Stimulated activated naive B cell treated with anti-CD40 and anti-IgM and Interleukin-4, amounts not matched to agents 10 μg/mL and 1 μg/mL and 100 μg/mL, for 72 hours (primary cell): Measurements from ENCODE around the gene FOXI1.
"Not testable (repeated sequence)": the region's sequence is repeated elsewhere in the genome, so short reads cannot be mapped to it uniquely, and the experiment has no call there.

Experiments used
- ATAC-seq, 2 donors: fragments of 150-1000 bp; cut with Tn5 transposase; replicated peaks; 2 replicates each; pipeline ENCODE4 v1.10.0; 2021; ENCODE audit warnings: moderate library complexity in 1 of 2
- DNase-seq: peaks from one replicate; pipeline ENCODE4 v3.0.0; 2021
- H3K27ac Mint-ChIP-seq: one replicate; pipeline ENCODE4 v1.8.0; 2022; ENCODE audit warnings: mild to moderate bottlenecking, mixed read lengths
- H3K27me3 Mint-ChIP-seq, 2 donors: one replicate each; pipeline ENCODE4 v1.8.0; 2022; ENCODE audit warnings: mixed read lengths in 2 of 2
- H3K36me3 Mint-ChIP-seq, 2 donors: one replicate each; pipeline ENCODE4 v1.8.0; 2022; ENCODE audit warnings: mixed read lengths in 2 of 2, mild to moderate bottlenecking in 1 of 2
- H3K4me1 Mint-ChIP-seq, 2 donors: one replicate each; pipeline ENCODE4 v1.8.0; 2022; ENCODE audit warnings: mixed read lengths in 2 of 2, mild to moderate bottlenecking in 1 of 2
- H3K4me3 Mint-ChIP-seq, 2 donors: one replicate each; pipeline ENCODE4 v1.8.0; 2022; ENCODE audit warnings: mild to moderate bottlenecking in 2 of 2, mixed read lengths in 2 of 2, moderate library complexity in 1 of 2
- H3K9me3 Mint-ChIP-seq, 2 donors: one replicate each; pipeline ENCODE4 v1.8.0; 2022; ENCODE audit warnings: mixed read lengths in 2 of 2, mild to moderate bottlenecking in 1 of 2

FOXI1 gene

GRCh38 chr5:170078458-170078857 is 27.2 kb upstream of the FOXI1 start:
- Mint-ChIP-seq H3K27me3 (no peaks in the 10 kb centered on the region), H3K4me3 (no peak overlapping the region), H3K9me3 (no peaks in the 10 kb centered on the region), H3K36me3 (peaks cover 74 to 79% of the 10 kb centered on the region in 2 donors), H3K27ac (no peak overlapping the region), H3K4me1 (no peaks in the 10 kb centered on the region)
- ATAC-seq (no peak), DNase-seq (no peak)

GRCh38 chr5:170078931-170079330 is 26.8 kb upstream of the FOXI1 start:
- Mint-ChIP-seq H3K4me3 (no peak overlapping the region), H3K4me1 (no peaks in the 10 kb centered on the region), H3K9me3 (no peaks in the 10 kb centered on the region), H3K27ac (peak overlapping the region; percentile 32), H3K36me3 (peaks cover 77 to 83% of the 10 kb centered on the region in 2 donors), H3K27me3 (no peaks in the 10 kb centered on the region)
- DNase-seq (no peak), ATAC-seq (no peak)

DNA sequence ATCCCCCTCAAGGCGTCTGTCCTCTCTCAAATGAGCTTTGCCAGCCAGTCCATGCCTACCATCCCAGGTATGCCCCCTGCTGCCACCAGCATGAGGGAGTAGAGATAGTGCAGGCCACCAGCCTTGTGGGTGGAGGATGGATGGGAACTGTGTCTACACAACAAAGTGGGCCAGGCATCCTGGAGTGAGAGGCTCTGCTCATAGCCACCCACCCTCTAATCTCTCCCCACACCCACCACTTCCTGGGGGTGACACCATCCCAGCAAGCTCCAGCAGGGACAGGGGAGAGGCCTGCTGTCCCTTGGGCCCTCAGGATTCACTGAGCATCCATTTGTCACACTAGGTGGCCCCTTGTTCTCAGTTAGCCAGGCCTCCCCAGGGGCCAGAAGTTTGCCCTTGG is 25.5 kb upstream of the FOXI1 start:
- H3K9me3 Mint-ChIP-seq = no peaks in the 10 kb centered on the region
- H3K4me3 Mint-ChIP-seq = no peak overlapping the region
- DNase-seq (no peak), ATAC-seq (no peak)
- H3K27ac Mint-ChIP-seq = no peak overlapping the region
- peaks cover 79 to 82% of the 10 kb centered on the region in 2 donors for H3K36me3 Mint-ChIP-seq
- no peaks in the 10 kb centered on the region for H3K4me1 Mint-ChIP-seq
- no peaks in the 10 kb centered on the region for H3K27me3 Mint-ChIP-seq

- no peak overlapping the region for H3K4me3 Mint-ChIP-seq
- no peaks in the 10 kb centered on the region for H3K9me3 Mint-ChIP-seq
- peaks cover 79 to 82% of the 10 kb centered on the region in 2 donors for H3K36me3 Mint-ChIP-seq
- H3K4me1 Mint-ChIP-seq = no peaks in the 10 kb centered on the region
- DNase-seq (no peak), ATAC-seq (no peak)
- no peak overlapping the region for H3K27ac Mint-ChIP-seq
- no peaks in the 10 kb centered on the region for H3K27me3 Mint-ChIP-seq
These were observed 24.8 kb upstream of the FOXI1 start for GRCh38 chr5:170080786-170081445.

GRCh38 chr5:170081616-170082015 is 24.1 kb upstream of the FOXI1 start:
- Mint-ChIP-seq H3K4me3 (no peak overlapping the region), H3K9me3 (no peaks in the 10 kb centered on the region), H3K27me3 (no peaks in the 10 kb centered on the region), H3K36me3 (peaks cover 79 to 85% of the 10 kb centered on the region in 2 donors), H3K4me1 (no peaks in the 10 kb centered on the region), H3K27ac (no peak overlapping the region)
- DNase-seq (no peak), ATAC-seq (no peak)

GRCh38 chr5:170082701-170083100 is 23.0 kb upstream of the FOXI1 start:
- Mint-ChIP-seq H3K36me3 (peaks cover 84 to 89% of the 10 kb centered on the region in 2 donors), H3K27ac (no peak overlapping the region), H3K4me1 (no peaks in the 10 kb centered on the region), H3K27me3 (no peaks in the 10 kb centered on the region), H3K4me3 (no peak overlapping the region), H3K9me3 (no peaks in the 10 kb centered on the region)
- no peak for ATAC-seq
- DNase-seq = no peak

DNA sequence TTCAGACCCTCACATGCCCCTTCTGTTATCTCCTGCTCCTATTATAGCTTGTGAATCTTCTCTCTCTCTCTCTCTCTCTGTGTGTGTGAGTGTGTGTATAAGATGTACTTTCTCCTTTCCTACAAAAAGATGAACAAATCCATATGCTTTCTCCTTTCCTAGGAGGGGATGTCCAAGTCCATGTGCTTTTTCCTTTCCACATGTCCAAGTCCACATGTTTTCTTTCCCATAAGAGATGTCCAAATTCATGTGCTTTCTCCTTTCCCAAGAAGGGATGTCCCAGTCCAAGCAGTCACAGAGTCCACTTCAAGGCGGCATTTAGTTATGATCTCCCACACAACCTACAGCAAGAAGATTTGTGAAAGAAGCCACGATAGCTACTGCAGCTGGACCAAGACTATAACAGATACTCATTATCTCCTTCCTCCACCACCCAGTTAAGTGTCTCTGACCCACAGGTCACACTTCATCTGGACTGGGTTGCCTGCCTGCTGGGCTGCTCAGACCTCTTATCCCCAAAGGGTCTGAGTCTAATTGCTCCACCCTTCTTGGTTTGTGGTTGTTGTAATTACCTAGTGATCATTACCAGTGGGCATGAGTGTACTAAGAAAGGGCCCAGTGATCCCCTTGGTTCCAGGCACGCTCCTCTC is 18.4 kb upstream of the FOXI1 start:
- Mint-ChIP-seq H3K27me3 (no peaks in the 10 kb centered on the region), H3K27ac (no peak overlapping the region), H3K4me3 (no peak overlapping the region), H3K9me3 (peaks cover 0 to 1% of the 10 kb centered on the region in 2 donors), H3K4me1 (no peaks in the 10 kb centered on the region), H3K36me3 (peaks cover 48 to 53% of the 10 kb centered on the region in 2 donors)
- ATAC-seq (no peak), DNase-seq (no peak)

- peaks cover 1 to 4% of the 10 kb centered on the region in 2 donors for H3K36me3 Mint-ChIP-seq
- no peak overlapping the region for H3K27ac Mint-ChIP-seq
- H3K9me3 Mint-ChIP-seq = peaks cover 0 to 1% of the 10 kb centered on the region in 2 donors
- ATAC-seq = no peak
- DNase-seq = no peak
- no peaks in the 10 kb centered on the region for H3K4me1 Mint-ChIP-seq
- H3K27me3 Mint-ChIP-seq = peaks cover 1% of the 10 kb centered on the region in 2 donors
- no peak overlapping the region for H3K4me3 Mint-ChIP-seq
These were observed 13.1 kb upstream of the FOXI1 start for GRCh38 chr5:170092455-170093101.

DNA sequence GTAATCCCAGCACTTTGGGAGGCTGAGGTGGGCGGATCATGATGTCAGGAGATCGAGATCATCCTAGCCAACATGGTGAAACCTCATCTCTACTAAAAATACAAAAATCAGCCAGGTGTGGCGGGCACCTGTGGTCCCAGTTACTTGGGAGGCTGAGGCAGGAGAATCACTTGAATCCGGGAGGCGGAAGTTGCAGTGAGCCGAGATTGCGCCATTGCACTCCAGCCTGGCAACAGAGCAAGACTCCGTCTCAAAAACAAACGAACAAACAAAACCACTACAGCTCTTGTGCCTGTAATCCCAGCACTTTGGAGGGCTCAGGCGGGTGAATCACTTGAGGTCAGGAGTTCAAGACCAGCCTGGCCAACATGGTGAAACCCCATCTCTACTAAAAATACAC is 11.4 kb upstream of the FOXI1 start:
- H3K36me3 Mint-ChIP-seq, H3K27ac Mint-ChIP-seq, H3K4me3 Mint-ChIP-seq, DNase-seq, H3K4me1 Mint-ChIP-seq, ATAC-seq, H3K9me3 Mint-ChIP-seq: not testable (repeated sequence)
- H3K27me3 Mint-ChIP-seq = peaks cover 6 to 19% of the 10 kb centered on the region in 2 donors

- H3K27ac Mint-ChIP-seq = no peak overlapping the region
- peaks cover 4 to 7% of the 10 kb centered on the region in 2 donors for H3K4me1 Mint-ChIP-seq
- DNase-seq (no peak), ATAC-seq (no peak)
- peaks cover 0 to 1% of the 10 kb centered on the region in 2 donors for H3K9me3 Mint-ChIP-seq
- peaks cover 0 to 2% of the 10 kb centered on the region in 2 donors for H3K36me3 Mint-ChIP-seq
- no peak overlapping the region for H3K4me3 Mint-ChIP-seq
- peaks cover 12 to 28% of the 10 kb centered on the region in 2 donors for H3K27me3 Mint-ChIP-seq
These were observed 10.1 kb upstream of the FOXI1 start for GRCh38 chr5:170095646-170096045.

DNA sequence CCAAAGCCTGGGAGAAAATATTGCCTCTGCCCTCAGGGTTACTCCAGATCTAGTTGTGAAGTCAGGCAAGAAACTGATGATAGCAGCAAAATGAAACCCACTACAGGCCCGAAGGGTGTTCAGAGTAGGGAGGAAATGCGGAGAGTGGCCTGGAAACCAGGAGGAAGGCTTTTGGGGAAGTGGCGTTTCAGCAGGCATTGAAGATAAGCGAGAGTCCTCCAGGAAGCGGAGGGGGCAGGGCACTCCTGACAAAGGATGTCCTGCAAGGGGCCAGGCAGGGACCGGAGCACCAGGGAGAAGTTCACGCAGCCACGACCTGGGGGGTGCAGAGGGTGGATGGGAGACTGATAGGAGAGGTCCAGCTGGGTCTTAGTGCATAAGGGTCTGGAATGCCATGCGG is 7.8 kb upstream of the FOXI1 start:
- Mint-ChIP-seq H3K27ac (no peak overlapping the region), H3K9me3 (no peaks in the 10 kb centered on the region), H3K4me3 (no peak overlapping the region), H3K36me3 (peaks cover 0 to 2% of the 10 kb centered on the region in 2 donors), H3K4me1 (peaks cover 4 to 7% of the 10 kb centered on the region in 2 donors), H3K27me3 (peaks cover 12 to 29% of the 10 kb centered on the region in 2 donors)
- ATAC-seq (no peak), DNase-seq (no peak)

DNA sequence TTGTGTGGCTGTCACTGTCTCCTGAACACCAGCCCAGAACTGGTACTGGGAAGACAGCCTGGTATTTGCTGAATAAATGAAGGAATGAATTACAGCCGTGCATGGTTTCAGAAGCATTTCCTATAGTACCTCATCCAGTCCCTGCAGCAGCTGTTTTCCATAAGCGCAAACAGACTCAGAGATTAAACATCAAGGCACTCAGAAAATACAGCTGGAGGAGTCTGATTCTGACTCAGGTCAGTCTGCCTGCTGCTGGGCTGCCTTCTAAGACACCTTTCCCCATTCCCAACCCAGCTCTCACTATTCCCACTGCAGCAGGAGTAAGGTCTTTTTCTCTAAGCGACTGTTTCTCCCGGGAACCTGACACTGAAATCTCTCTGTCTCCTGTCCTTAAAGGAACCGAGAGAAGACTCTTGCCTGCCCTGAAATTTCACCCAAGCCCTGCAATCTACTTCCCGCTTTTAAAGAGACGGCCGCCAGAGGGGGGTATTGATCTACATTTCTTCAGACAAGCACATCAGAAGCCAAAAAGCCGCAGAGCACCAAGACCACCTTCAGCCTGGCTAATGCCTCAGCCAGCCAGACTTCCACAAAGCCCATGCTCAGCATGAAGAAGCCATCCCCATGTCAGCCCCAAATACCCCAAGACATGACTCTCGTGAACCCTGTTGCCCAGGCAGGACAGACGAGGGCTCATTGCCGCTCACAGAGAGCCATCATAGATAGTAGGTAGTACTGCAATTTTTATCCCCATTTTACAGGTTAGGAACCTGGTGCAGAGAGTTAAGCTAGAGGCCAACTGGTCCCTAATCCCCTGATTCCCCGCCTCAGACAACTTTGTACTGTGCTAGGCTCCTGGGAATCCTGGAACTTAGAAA is 5.4 kb upstream of the FOXI1 start:
- H3K4me1 Mint-ChIP-seq = peaks cover 4 to 7% of the 10 kb centered on the region in 2 donors
- ATAC-seq (peak; percentile 76 to 79), DNase-seq (peak; percentile 43)
- H3K27ac Mint-ChIP-seq = no peak overlapping the region
- H3K36me3 Mint-ChIP-seq = peaks cover 0 to 2% of the 10 kb centered on the region in 2 donors
- H3K27me3 Mint-ChIP-seq = peaks cover 22 to 40% of the 10 kb centered on the region in 2 donors
- no peaks in the 10 kb centered on the region for H3K9me3 Mint-ChIP-seq
- no peak overlapping the region for H3K4me3 Mint-ChIP-seq

GRCh38 chr5:170103447-170103846 is 2.2 kb upstream of the FOXI1 start:
- Mint-ChIP-seq H3K4me1 (peaks cover 4 to 7% of the 10 kb centered on the region in 2 donors), H3K36me3 (no peaks in the 10 kb centered on the region), H3K27me3 (peaks cover 31 to 40% of the 10 kb centered on the region in 2 donors), H3K4me3 (no peak overlapping the region), H3K9me3 (no peaks in the 10 kb centered on the region), H3K27ac (no peak overlapping the region)
- ATAC-seq (no peak), DNase-seq (no peak)

DNA sequence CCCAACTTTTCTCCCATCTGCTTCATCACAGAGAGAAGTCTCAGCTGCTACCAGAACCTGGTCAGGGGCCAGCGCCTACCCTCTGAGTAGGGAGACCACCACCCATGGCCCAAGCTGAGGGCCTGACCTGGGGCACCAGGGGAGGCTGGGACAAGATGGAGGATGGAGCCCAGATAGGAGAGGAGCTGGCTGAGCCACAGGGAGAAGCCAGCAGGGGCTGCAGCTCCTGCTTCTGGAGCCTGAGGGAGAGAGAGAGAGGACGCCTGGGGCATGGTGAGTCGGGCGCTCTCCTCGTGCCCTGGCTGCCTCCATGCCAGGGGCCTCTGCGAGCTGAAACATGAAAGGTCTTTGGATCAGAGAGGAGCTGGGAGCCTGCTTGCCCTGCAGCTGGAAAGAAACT is 1.4 kb upstream of the FOXI1 start:
- no peak for ATAC-seq
- peaks cover 4 to 7% of the 10 kb centered on the region in 2 donors for H3K4me1 Mint-ChIP-seq
- no peak overlapping the region for H3K4me3 Mint-ChIP-seq
- H3K9me3 Mint-ChIP-seq = no peaks in the 10 kb centered on the region
- H3K27ac Mint-ChIP-seq = no peak overlapping the region
- H3K36me3 Mint-ChIP-seq = no peaks in the 10 kb centered on the region
- H3K27me3 Mint-ChIP-seq = peaks cover 31 to 32% of the 10 kb centered on the region in 2 donors
- no peak for DNase-seq
